Aorta (tissue), 5 donors: ENCODE data around the gene MT1E. TPM values are rescaled to one million over a fixed set of nuclear protein-coding genes. Genes with fewer than 3 reads are reported as not detected.
A peak's percentile ranks its signal among the peaks of the same experiment; 100 is the strongest.
"Not testable (repeated sequence)": the region's sequence is repeated elsewhere in the genome, so short reads cannot be mapped to it uniquely, and the experiment has no call there.

Experiments used
- ATAC-seq: fragments of 200-7000 bp; cut with Tn5 transposase; one replicate; pipeline ENCODE4 v1.9.1; 2022; ENCODE audit warnings: moderate library complexity; ENCODE audit not compliant: low FRiP score
- DNase-seq, 2 donors: peaks; one replicate each; pipeline ENCODE4 v3.0.0-alpha.2; 2020
- H3K27ac ChIP-seq, 2 donors: one replicate each; pipeline ENCODE4 v1.5.1; 2013; ENCODE audit warnings: low read length in 2 of 2, mild to moderate bottlenecking in 2 of 2, moderate library complexity in 2 of 2, control low read depth in 1 of 2, inconsistent platforms in 1 of 2, low read depth in 1 of 2
- H3K27me3 ChIP-seq, 2 donors: one replicate each; pipeline ENCODE4 v1.6.1; 2013; ENCODE audit warnings: control low read depth in 1 of 2, low read length in 1 of 2, mild to moderate bottlenecking in 1 of 2, moderate library complexity in 1 of 2; ENCODE audit not compliant: insufficient read depth in 2 of 2, control insufficient read depth in 1 of 2
- H3K36me3 ChIP-seq, 2 donors: one replicate each; pipeline ENCODE4 v1.6.1; 2013; ENCODE audit warnings: control low read depth in 1 of 2, low read length in 1 of 2, mild to moderate bottlenecking in 1 of 2; ENCODE audit not compliant: insufficient read depth in 2 of 2, control insufficient read depth in 1 of 2
- H3K4me1 ChIP-seq, 2 donors: one replicate each; pipeline ENCODE4 v1.6.1; 2013; ENCODE audit warnings: low read length in 2 of 2, control low read depth in 1 of 2, mild to moderate bottlenecking in 1 of 2, moderate library complexity in 1 of 2; ENCODE audit not compliant: insufficient read depth in 2 of 2, control insufficient read depth in 1 of 2
- H3K4me3 ChIP-seq, 2 donors: one replicate each; pipeline ENCODE4 v1.5.1; 2013; ENCODE audit warnings: low read length in 2 of 2, control low read depth in 1 of 2, mild to moderate bottlenecking in 1 of 2
- H3K9me3 ChIP-seq: one replicate; pipeline ENCODE4 v1.6.1; 2013; ENCODE audit warnings: mild to moderate bottlenecking, low read length; ENCODE audit not compliant: control insufficient read depth
- WGBS, 2 donors: extraction: QIAGEN DNeasy Blood & Tissue Kit; methylation state at CpG; one replicate each; pipeline ENCODE4 v1.1.7; 2013; 5-methylcytosine and 5-hydroxymethylcytosine counted together
- intact Hi-C, 2 donors: fragments of 100-400 bp; cut with DNase I; formaldehyde crosslinking; loops; one replicate each; pipeline versions ENCODE4 v1.14.2 to v1.15.0; 2022
- polyA plus RNA-seq, 2 donors: library from polyadenylated mRNA; stranded (reverse); fragments of 200-250 nt; gene quantifications; one replicate each; pipeline ENCODE4 v1.2.3, GENCODE V29; 2013
- total RNA-seq, 2 donors: library from RNA; stranded (reverse); fragmentation: NEBNext Ultra II Directional; extraction: Animal tissue kit (Norgen Biotek cat#: 25700); gene quantifications; one replicate each; pipeline ENCODE4 v1.2.1, GENCODE V29; 2021
- donor health status: healthy with polysubstance abuse.
- donor health status: Bipolar disorder and iron deficiency.
- donor health status: DM: no; HTN: no; CAD: no.
- donor health status: DM: no; HTN: no; CAD: no.
- donor health status: DM: yes; HTN: yes; CAD: no.

The MT1E gene
- total and polyA plus RNA-seq, 4 donors, result 47.8 to 606 (median 270) TPM

DNA sequence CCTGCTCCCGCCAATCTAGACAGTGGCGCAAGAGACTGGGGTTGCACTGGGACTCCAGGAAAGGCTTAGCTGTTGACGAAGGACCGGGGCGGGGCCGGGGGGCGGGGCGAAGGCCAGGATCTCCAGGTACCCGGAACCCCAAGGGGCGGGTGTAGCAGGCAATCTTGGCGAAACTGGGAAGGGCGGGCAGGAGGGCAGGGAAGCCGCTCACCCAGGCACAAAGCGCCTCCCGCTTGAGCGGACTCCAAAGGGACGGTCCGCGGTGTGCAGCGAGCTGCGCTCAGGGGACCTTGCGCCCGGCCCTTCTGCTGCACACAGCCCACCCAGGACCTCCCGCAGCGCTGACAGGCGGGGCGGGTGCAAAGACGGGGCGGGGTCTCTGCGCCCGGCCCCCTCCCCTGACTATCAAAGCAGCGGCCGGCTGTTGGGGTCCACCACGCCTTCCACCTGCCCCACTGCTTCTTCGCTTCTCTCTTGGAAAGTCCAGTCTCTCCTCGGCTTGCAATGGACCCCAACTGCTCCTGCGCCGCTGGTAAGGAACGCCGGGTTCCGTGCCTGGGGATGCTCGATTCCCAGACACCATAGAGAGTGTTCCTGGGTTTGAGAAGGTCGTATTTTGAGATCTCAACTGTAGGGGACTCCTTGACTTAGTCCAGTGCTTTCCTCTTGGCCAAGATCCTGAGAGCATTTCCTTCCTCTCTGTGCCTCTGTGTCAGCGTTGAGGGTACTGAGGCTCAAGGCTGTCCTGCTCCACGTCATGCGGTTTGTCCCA lies 32.2 kb downstream of the MT1E start, which contains the start of gene MT1F:
Gene MT1F, plus strand, starts transcription at position 405 of the 772 bp plus-strand sequence. Its CDS starts 100 bp downstream, at position 505.
- DNase-seq (peak; percentile 85 to 89), ATAC-seq (peak; percentile 86)
- intact Hi-C loops, result no loop called here
- no peaks in the 10 kb centered on the region for H3K4me1 ChIP-seq
- 1 to 2% methylated on average over 44 to 46 of the region's 46 CpGs for WGBS, 2 donors
- H3K36me3 ChIP-seq, result no peaks in the 10 kb centered on the region
- no peaks in the 10 kb centered on the region for H3K27me3 ChIP-seq
- peak within 1 kb of the TSS; percentile 27 to 29 for H3K4me3 ChIP-seq
- H3K27ac ChIP-seq, result no peak within 1 kb of the TSS
- H3K9me3 ChIP-seq, result no peaks in the 10 kb centered on the region

DNA sequence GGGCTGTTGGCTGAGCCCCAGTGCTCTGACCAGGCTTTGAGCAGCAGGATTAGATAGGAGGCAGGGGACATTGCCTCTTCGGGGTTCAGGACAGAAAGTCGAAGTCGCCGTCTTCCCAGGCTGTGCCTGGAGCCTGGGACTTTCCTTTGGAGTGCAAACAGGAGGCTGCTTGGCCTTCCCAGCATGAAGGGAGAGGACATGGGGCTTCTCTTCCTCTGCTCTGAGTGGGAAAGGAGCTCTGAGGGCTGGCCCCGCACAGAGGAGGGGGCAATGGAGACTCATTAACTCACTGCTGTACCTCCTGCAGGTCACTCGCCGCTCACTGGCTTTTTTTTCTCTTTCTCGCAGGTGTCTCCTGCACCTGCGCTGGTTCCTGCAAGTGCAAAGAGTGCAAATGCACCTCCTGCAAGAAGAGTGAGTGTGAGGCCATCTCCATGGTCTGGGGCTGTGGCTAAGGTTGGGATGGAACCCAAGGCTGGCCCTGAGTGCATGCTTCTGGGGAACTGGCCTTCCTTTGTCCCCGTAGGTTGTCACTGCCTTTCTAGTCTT lies 32.8 kb downstream of the MT1E start:
- no peaks in the 10 kb centered on the region for H3K4me1 ChIP-seq
- 43 to 45% methylated on average over 10 of the region's 10 CpGs for WGBS, 2 donors
- no peak overlapping the region for H3K4me3 ChIP-seq
- no peak for ATAC-seq
- intact Hi-C loops, result no loop called here
- DNase-seq, result peak in 1 of 2 donors; percentile 84
- no peak overlapping the region for H3K27ac ChIP-seq
- no peaks in the 10 kb centered on the region for H3K27me3 ChIP-seq
- H3K36me3 ChIP-seq, result no peaks in the 10 kb centered on the region
- no peaks in the 10 kb centered on the region for H3K9me3 ChIP-seq

DNA sequence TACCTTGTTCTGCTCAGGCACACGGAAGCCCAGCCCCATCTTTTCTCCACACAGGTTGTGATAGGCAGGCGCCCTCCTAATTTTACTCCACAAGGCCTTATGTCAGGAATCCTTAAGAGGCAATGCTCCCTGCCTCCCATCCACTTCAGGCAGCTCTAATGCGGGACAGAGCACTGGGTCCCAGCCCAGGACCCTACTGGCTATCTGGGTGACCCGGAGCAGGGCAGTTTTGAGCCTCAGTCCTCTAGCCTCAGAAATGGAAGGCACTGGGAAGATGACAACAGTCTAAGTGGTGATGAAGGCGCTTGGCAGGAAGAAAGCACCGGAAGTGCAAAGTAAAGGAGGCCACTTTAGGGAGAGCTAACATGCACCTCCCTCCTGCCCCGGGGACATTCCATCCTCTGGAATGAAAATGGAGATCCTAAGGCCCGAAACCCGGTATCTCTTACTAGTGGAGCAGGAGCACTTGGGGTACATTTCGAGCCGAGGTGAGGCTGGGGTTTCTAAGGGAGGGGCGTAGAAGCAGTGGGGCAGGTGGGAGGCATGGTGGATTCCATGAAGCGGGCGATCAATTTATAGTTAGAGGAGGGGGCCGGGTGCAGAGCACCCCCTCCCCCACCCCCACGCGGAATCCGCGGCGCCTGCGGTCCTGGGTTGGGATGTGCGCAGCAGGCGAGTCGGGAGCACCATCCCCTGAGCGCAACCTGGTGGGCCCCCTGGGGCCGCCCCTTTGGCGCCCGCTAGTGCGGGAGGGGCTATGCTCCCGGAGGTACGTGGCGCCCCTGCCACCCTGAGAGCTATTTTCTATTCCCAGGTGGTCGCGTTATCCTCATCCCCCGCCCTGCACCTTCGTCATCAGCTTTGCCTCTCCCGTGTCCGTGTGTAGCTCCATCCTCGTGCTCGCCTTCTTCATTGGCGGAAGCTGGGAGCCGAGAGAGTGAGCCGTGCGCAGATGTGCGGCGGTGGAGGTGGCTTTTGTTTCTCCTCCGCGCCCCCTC lies 37.1 kb downstream of the MT1E start:
- no peaks in the 10 kb centered on the region for H3K4me1 ChIP-seq
- no peaks in the 10 kb centered on the region for H3K27me3 ChIP-seq
- no peaks in the 10 kb centered on the region for H3K9me3 ChIP-seq
- no peak overlapping the region for H3K4me3 ChIP-seq
- no peak overlapping the region for H3K27ac ChIP-seq
- intact Hi-C loops, result no loop called here
- no peaks in the 10 kb centered on the region for H3K36me3 ChIP-seq
- ATAC-seq (no peak), DNase-seq (no peak)
- 17 to 18% methylated on average over 36 to 48 of the region's 48 CpGs for WGBS, 2 donors

DNA sequence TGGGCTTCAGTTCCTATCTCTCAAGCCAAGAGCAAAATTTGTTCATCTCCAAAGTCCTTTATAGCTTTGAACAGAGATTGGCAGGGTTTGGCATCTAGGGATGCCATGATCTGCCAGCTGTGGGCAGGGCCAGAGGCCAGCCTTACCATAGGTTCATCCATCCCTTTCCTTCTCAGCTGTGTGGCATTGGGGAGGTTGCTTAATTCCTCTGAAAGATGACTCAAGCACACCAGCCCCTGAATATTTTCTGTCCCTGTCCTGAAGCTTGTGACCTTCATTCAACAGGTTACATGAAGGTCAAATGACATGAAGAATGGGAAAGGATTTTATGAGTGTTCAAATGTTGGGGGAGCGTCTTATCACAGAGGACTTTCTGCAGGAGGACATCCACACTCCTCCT lies 38.9 kb downstream of the MT1E start:
- no peak for ATAC-seq
- WGBS, 2 donors, result 97 to 100% methylated on average over 1 of the region's 1 CpG
- no peaks in the 10 kb centered on the region for H3K27me3 ChIP-seq

DNA sequence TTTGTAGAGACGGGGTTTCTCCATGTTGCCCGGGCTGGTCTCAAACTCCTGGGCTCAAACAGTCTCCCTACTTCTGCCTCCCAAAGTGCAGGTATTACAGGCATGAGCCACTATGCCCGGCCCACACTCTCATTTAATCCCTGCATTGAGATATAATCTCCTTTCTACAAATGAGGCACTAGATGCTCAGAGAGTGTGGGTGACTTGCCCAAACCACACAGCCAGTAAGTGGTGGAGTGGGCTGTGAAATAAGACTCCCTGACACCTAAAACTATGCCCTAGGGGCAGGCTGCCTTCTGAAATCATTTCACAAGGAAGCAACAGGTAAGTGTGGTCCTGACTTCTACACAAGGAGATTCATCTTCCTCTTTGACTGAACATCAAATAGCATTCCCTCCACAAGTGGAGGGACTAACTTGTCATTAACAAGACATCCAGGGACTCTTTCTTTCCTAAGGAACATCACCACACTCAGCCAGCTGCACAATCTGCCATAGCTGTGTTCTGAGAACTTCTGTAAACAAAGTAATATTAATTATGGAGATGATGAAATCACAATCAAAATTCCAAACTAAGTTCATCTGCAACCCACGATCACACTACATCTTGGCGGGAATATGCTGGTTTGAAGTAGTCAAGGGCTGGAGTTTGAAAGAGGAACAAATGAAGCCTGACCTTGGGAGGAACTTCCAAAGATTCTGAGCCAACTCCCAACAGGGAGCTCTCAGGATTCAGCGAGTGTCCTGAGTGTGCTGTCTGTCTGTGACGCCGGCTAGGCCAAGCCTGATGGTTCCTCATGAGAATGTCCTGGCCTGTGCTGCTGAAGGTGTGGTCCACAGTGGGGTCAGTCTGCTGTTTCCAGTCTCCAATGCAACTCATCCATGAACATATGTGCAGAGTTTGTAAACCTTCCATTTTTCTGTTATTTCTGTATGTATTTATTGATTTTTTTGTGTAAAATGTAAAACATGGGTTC lies 40.0 kb downstream of the MT1E start:
- H3K4me3 ChIP-seq, H3K36me3 ChIP-seq, H3K4me1 ChIP-seq, H3K27ac ChIP-seq, ATAC-seq, H3K9me3 ChIP-seq, DNase-seq, H3K27me3 ChIP-seq, intact Hi-C loops: not testable (repeated sequence)
- WGBS, 2 donors, result 81 to 82% methylated on average over 8 of the region's 8 CpGs

More for the DNA sequence above, 38.9 kb downstream of the MT1E start:
- Histone ChIP-seq H3K36me3 (no peaks in the 10 kb centered on the region), H3K4me1 (no peaks in the 10 kb centered on the region), H3K4me3 (no peak overlapping the region), H3K27ac (no peak overlapping the region), H3K9me3 (no peaks in the 10 kb centered on the region)
- no peak for DNase-seq
- intact Hi-C loops, result no loop called here

DNA sequence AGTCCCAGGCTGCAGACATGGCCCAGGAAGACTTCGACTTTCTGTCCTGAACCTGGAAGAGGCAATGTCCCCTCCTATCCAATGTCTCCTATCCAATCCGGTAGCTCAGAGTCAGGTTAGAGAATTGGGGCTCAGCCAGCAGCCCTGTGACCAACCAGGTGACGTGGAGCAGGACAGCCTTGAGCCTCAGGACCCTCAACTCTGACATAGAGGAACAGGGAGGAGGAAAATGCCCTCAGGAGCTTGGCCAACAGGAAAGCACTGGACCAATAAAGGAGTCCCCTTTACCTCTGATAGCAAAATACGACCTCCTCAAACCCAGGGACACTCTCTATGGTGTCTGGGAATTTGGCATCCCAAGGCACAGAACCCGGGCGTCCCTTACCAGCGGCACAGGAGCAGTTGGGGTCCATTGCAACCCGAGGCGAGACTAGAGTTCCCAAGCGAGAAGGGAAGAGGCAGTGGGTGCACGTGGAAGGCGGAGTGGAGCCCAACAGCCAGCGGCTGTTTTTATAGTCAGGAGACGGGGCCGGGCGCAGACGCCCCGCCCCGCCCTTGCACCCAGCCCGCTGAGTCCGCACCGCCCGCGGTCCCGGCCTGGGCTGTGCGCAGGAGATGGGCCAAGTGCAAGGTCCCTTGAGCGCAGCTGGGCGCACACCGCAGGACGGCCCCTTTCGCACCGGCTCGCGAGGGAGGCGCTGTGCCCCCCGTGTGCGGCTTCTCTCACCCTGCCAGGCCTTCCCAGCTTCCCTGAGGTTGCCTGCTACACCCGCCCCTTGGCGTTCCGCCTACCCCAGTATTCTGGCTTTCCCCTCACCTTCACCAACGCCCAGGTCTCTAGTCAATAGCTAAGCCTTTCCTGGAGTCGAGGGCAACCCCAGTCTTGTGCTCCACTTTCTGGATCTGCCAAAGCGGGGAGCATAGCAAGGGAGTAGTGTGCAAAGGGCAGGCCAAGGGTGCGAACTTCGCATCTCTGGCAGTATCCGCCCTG lies 42.3 kb downstream of the MT1E start, which contains the start of gene MT1G:
Gene MT1G, minus strand, starts transcription at position 485 of the 991 bp plus-strand sequence. Its CDS starts 72 bp downstream, at position 413.
- intact Hi-C loops, result no loop called here
- peak; percentile 83 to 85 for DNase-seq
- H3K27me3 ChIP-seq, result no peaks in the 10 kb centered on the region
- ATAC-seq, result peak; percentile 77
- 15 to 16% methylated on average over 43 to 46 of the region's 46 CpGs for WGBS, 2 donors
- no peak within 1 kb of the TSS for H3K4me3 ChIP-seq
- H3K9me3 ChIP-seq, result no peaks in the 10 kb centered on the region
- H3K4me1 ChIP-seq, result no peaks in the 10 kb centered on the region
- H3K27ac ChIP-seq, result no peak within 1 kb of the TSS
- H3K36me3 ChIP-seq, result no peaks in the 10 kb centered on the region
